GM18511 (cell line): Measurements from ENCODE around the gene EOMES.
A peak's percentile ranks its signal among the peaks of the same experiment; 100 is the strongest.

ENCODE experiments used
- ATAC-seq: cut with Tn5 transposase; IDR thresholded peaks from one replicate; pipeline ENCODE4 v1.9.1; 2021; ENCODE audit warnings: mild to moderate bottlenecking, moderate library complexity; ENCODE audit not compliant: unreplicated experiment

Gene EOMES

GRCh38 chr3:27721717-27722564, at the start of gene EOMES:
EOMES (minus strand) TSS chr3:27722323; CDS start chr3:27722294, 29 bp downstream.
- ATAC-seq: peak; percentile 75

DNA sequence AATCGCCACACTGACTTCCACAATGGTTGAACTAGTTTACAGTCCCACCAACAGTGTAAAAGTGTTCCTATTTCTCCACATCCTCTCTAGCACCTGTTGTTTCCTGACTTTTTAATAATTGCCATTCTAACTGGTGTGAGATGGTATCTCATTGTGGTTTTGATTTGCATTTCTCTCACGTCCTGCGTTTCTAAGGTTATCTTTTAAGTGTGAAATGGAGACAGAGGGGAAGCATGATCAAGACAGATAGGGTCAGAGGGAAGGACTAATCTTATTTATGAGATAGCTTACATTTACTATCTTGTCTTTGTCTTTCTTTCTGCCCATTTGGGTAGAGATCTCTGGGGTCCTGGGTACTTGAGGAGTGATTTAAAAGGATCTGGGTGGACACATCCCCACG, 48.3 kb upstream of the EOMES start:
- ATAC-seq: peak; percentile 63

DNA sequence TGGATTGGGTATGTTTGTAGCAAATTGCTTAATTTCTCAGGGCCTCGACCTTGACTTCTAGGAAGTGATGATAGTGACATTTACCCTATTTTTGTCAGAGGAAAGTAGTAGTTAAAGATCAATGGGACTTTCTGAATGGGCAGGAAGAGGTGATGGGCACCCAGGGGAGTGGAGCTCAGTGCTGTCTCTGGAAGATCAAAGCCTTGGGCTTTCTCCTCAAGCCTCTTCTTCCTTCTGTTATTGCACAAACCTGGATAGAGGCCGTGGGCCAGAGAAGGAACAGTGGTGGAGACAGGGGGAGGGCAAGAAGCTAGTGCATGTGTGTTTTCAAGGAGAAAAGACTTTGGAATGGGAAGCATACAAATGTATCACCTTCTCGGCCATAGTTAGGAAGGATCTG, 44.9 kb upstream of the EOMES start:
- ATAC-seq: no peak

DNA sequence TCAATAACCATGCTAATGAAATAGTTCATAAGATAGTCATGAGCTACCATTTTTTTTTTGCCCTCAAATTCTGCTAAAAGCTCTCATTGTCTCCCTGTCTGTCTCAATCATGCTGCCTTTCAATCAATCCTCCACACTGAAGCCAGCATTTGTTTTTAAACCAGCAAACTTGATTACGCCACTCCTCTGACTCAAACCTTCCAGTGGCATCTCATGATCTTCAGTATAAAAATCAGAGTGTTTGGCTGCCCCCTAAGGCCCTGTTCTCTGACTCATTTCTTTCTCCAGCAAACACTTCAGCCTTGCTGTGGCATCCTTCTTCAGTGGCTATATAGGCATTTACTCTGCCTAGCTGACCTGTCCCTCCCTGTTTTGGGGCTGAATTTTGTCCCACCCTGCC, 36.0 kb upstream of the EOMES start:
- no peak for ATAC-seq

DNA sequence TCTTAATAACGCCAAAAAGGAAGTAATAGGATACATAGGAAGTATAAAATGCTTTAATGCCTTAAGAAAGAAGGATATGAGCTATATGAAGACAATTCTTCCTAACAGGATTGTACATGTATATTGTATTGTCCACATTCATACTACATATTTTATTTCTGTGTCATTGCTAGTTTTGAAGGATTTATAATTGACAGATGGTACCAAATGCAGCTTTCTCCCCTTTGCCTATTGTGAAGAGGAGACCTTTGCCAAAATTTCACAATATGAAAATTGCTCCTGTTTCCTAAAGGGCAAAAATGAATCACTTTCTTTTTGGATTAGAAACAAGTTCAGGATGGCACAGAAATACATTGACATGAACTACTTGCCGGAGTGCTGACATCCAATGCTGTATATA, 34.8 kb upstream of the EOMES start:
- no peak for ATAC-seq

GRCh38 chr3:27752926-27753325, 30.8 kb upstream of the EOMES start:
- ATAC-seq: no peak

- no peak for ATAC-seq
These were observed 27.5 kb upstream of the EOMES start for GRCh38 chr3:27749643-27750042.

DNA sequence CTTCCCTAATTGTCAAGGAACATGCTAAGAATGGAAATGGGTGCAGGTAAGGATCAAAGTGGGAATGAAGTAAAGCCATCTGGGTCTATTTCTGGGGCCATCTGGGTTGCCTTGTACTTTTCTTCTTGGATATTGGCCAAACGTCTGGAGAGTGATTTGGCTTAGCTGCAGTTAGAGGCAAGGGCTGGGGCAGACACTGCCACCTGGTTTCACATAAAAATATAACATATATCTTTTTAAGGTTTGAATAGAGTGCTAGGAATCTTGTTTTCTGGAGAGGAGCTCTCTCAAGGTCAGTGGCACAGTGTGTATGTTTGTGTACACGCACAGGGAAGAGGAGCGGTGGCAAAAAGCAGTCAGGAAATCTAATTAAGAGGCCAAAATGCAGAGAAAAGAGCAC, 24.7 kb upstream of the EOMES start:
- ATAC-seq: no peak

DNA sequence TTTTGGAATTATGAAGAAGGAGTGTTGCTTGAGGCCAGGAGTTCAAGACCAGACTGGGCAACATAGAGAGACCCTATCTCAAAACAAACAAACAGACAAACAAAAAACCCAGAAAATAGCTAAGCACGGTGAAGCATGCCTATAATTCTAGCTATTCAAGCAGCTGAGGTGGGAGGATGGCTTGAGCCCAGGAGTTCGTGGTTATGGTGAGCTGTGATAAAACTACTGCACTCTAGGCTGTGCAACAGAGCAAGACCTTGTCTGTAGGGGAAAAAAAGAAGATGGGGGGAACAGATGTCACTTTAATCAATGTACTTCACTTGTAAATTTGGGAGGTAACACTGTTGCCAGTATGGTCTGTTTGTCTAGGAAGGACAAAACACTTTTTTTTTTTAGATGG, 18.7 kb upstream of the EOMES start:
- ATAC-seq: no peak

DNA sequence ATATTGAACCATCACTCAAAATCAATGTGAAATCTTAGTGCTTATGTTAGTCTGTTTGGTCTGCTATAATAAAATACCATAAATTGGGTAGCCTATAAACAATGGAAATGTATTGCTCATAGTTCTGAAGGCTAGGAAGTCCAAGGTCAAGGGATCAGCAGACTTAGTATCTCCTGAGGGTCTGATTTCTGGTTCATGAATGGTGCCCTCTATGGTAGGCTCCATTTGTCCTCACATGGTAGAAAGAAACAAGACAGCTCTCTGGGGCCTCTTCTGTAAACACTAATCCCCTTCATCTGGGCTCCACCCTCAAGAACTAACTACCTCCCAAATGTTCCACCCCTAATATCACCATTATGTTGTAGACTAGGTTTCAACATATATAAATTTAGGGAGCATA, 15.0 kb upstream of the EOMES start:
- ATAC-seq: no peak

DNA sequence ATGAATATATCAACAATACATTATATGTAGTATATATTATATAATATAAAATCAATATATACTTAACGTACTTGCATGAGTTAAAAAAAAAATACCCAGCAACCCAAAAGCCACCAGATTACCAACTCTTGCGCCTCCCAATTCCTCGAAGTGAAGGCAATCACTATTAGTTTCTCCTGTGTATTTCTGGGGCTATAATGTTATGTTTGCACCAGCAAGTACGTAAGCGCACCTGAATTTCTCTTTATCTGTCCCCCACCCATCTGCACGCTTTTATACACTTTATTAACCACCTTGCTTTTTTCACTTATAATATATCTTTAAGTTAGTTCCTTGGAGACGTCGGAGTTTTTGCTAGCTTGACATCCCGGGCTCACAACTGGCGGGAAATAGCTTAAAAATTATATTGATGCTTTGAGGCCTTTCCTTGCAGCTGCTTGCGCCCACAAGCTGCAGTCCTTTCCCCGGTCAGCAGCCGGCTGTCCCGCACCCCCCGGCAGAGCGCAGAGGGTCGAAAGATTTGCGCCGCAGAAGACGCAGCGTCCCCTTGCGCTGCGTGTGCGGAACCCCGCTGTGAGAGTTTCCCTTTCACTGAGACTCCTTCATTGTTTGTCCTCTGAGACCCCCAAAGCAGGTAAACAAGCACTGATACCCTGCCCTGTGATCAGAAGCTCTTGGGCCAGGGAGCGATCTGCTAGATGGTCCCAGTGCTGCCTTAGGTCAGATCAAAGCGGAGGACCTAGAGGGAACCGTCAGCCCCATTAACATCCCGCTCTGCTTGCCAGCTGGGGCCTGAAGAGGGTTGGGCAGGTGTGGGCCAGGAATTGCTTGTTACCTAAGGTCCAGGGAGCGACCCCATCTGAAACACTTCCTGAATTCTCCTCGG, 8.9 kb upstream of the EOMES start:
- ATAC-seq: no peak

DNA sequence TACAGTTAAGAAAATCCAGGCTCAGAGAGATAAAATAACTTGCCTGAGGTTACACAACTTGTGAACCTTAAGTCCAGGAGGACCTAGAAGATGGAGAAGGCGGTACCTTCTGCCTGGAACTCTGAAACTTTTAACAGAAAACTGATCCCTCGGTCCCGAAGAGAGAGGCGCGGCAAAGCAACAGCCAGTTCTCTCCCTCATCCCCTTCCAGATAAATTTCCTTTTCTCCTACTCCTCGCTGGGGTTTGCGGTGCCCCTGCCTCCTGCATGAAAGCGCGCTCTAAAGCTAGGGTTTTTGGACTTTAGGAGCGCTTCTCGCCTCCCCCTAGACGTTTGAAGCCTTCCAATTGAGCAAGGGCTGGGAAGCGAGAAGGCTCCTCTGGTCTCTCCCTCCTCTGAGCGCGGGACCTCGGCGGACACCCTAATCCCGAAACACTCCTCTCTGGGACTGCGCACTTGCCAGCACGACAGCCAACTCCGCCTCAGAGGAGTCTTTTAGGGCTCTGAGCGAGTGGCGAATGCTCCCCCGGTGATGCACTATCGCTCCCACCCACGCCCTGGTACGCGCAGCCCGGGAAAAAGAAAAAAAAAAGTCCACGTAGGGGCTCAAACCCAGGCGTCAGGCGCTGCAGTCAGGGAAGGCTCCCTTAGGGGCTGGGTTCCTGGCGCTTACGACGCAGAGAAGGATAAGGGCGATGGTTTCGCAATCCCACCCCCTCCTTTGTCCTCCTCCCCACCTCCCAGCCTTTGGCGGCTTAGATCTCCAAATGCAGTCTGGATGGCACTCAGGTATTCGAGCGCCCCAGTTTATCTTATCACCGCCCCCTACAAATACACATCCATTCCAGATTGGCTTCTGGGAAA, 7.9 kb upstream of the EOMES start:
- no peak for ATAC-seq

DNA sequence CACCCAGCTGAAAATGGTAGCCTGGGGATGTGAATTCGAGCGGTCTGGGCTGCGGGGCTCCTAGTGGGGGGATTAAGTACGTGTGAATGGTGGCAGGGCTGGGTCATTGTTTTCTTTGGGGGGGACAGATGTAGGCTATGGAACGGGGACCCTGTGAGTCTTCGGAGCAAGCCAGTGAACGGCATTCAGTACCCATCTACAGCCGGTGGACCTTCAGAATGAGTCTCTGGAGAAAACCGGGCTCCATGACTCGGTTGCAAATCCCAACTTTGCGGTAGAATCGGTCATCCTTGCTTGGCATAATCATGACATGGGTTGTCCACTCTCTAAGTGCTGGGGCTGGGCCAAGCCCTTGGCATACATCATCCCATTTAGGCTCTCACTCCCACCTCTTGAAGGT, 7.2 kb upstream of the EOMES start:
- no peak for ATAC-seq

GRCh38 chr3:27728195-27729087, 6.3 kb upstream of the EOMES start:
- ATAC-seq: peak; percentile 71

DNA sequence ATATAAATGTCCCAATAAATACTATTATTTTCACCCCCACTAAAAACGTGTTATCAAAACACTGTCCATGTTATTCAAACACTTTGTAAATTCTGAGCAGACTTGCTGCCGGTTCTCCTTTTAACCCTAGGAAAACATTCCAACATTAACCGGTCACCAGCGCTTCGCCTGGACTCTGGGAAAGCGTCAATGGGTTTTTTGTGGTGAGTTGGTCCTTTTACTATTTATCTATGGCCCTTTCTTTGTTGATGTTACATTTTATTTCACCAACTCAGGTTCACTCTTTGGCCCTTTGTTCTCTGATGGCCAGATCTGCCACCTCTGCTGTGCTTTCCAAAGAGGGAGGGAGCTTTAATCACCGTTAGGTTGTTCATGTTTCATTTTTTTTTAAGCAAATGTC, 4.1 kb upstream of the EOMES start:
- ATAC-seq: no peak

DNA sequence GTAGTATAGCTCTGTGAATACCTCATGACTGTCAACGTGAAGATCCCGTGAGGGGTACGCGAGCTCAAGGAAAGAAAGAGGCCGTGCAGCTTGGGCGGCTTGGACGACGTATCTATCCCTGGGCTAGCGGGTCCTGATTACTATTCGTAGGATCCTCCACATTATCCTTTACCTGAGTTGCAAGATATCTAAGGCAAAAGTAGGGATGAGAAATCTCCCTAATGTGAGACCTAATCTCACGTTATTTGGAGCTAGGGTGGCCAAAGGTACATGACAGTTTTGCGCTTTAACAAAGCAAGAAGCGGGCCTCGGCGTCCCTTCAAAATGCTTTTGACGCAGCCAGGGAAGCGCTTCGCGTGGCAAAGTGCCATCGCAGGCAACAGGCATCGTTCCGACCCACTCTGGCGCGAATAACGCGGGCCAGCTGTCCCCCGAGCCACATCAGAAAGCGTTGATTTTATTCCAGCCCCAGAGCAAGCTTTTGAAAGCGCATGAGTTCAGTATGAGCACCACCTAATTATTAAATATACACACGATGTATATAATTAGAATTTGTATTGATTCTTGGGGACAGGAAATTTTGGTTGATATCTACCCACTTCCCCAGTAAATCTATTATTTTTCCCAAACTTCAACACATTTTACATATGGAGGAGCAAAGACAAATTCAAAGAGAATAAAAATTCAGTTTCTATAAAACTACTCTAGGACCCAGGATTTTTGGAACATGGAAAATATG, 2.5 kb upstream of the EOMES start:
- ATAC-seq: no peak

DNA sequence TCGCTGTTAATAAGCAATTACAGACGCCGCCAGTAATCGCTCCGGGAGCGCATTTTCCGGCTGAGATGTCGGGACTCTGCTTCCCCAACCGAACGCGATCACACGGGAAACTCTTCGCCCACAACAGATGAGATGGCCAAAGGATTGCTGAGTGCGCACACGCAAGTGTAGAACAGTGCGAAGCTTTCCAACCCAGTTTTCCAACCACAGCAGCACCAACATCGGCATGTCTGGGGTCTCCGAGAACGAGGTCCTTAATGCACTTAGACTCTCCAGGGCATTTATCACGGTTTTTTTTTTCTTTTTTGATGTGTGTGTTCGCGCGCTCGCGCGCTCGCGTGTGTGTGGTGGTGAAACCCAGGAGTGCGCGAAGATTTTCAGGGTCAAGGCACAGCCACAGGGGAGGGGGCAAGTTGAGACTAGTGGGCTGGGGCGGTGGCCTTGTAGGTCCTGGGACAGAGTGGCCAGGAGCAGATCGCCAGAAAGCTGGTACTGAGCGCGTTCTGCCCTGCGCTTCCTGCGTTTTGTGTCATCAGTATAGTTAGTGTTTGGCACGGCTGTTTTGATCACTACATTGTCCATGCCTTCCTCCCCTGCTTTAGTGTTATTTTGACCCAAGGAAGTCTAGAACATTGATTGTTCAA, 1.8 kb upstream of the EOMES start:
- ATAC-seq: no peak

- no peak for ATAC-seq
These were observed 1.3 kb upstream of the EOMES start for GRCh38 chr3:27723456-27723814.

DNA sequence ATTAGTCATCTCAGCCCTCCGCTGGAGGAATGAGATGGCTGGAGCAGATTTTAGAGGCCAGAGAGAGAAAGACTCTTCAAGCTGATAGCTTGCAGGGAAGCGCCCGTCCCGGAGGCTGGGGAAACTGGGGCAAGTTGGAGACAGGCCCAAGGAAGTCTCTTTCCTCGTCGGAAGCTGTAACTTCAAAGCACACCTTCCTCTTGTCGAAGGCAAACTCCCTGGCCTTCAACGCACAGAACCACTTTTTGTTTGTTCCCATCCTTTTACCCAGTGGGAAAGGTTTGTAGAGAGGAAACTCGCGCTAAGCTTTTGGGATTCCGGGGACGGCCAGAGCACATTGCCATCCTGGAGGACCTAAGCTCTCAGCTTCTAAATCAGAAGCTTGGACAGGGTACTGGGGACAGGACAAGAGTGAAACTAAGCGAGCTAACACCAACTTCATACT, 900 bp upstream of the EOMES start:
- ATAC-seq: no peak
